ENCODE data around the gene GALNT15.

The GALNT15 gene

GRCh38 chr3:16242177-16242576 is 67.7 kb downstream of the GALNT15 start:
- no peak for DNase-seq (ENCODE audit: low read depth)
- H3K4me3 ChIP-seq (ENCODE audit: control insufficient read depth, low read depth, low read length) = no peak overlapping the region
- no peak for TF ChIP-seq CTCF (conservative IDR thresholded peaks at IDR 0.05; ENCODE audit: control insufficient read depth, insufficient read depth, low read depth, low read length)

- peak; percentile 45 for DNase-seq (ENCODE audit: low read depth)
- H3K4me3 ChIP-seq (ENCODE audit: control insufficient read depth, low read depth, low read length) = no peak overlapping the region
- TF ChIP-seq CTCF (conservative IDR thresholded peaks at IDR 0.05; ENCODE audit: control insufficient read depth, insufficient read depth, low read depth, low read length) = no peak
These were observed 69.4 kb downstream of the GALNT15 start for GRCh38 chr3:16243706-16244490.

- TF ChIP-seq CTCF (conservative IDR thresholded peaks at IDR 0.05; ENCODE audit: control insufficient read depth, insufficient read depth, low read depth, low read length) = no peak
- no peak overlapping the region for H3K4me3 ChIP-seq (ENCODE audit: control insufficient read depth, low read depth, low read length)
- no peak for DNase-seq (ENCODE audit: low read depth)
These were observed 71.1 kb downstream of the GALNT15 start for GRCh38 chr3:16245609-16246008.

GRCh38 chr3:16247282-16248061 is 73.0 kb downstream of the GALNT15 start:
- DNase-seq (ENCODE audit: low read depth) = peak; percentile 85
- peak; percentile 95 for TF ChIP-seq CTCF (conservative IDR thresholded peaks at IDR 0.05; ENCODE audit: control insufficient read depth, insufficient read depth, low read depth, low read length)
- no peak overlapping the region for H3K4me3 ChIP-seq (ENCODE audit: control insufficient read depth, low read depth, low read length)

- DNase-seq (ENCODE audit: low read depth) = no peak
- TF ChIP-seq CTCF (conservative IDR thresholded peaks at IDR 0.05; ENCODE audit: control insufficient read depth, insufficient read depth, low read depth, low read length) = no peak
These were observed 74.1 kb downstream of the GALNT15 start for GRCh38 chr3:16248556-16248955.

GRCh38 chr3:16249336-16249735 is 74.9 kb downstream of the GALNT15 start:
- DNase-seq (ENCODE audit: low read depth) = peak; percentile 63
- H3K4me3 ChIP-seq (ENCODE audit: control insufficient read depth, low read depth, low read length) = no peak overlapping the region
- peak; percentile 63 for TF ChIP-seq CTCF (conservative IDR thresholded peaks at IDR 0.05; ENCODE audit: control insufficient read depth, insufficient read depth, low read depth, low read length)

More at GRCh38 chr3:16248556-16248955, 74.1 kb downstream of the GALNT15 start:
- no peak overlapping the region for H3K4me3 ChIP-seq (ENCODE audit: control insufficient read depth, low read depth, low read length)

Measured in fibroblast of mammary gland (primary cell).